ENCODE measurements around the gene FBXW12. TPM values are rescaled to one million over a fixed set of nuclear protein-coding genes. Genes with fewer than 3 reads are reported as not detected.
A peak's percentile ranks its signal among the peaks of the same experiment; 100 is the strongest.

The FBXW12 gene
- total RNA-seq, 1 donor from 2014 or later: not detected

- no peak overlapping the region for H3K4me3 Mint-ChIP-seq (ENCODE audit: unreplicated experiment)
- no peak for DNase-seq (ENCODE audit: low spot score)
- TF ChIP-seq CTCF (IDR thresholded peaks at IDR 0.05): no peak
- peaks cover 28% of the 10 kb centered on the region for H3K27me3 Mint-ChIP-seq (ENCODE audit: low read depth)
- peaks cover 9% of the 10 kb centered on the region for H3K36me3 Mint-ChIP-seq (ENCODE audit: low read depth)
- H3K4me1 Mint-ChIP-seq (ENCODE audit: low read depth): peaks cover 6% of the 10 kb centered on the region
- no peak overlapping the region for H3K27ac Mint-ChIP-seq (ENCODE audit: unreplicated experiment)
- peaks cover 16% of the 10 kb centered on the region for H3K9me3 Mint-ChIP-seq (ENCODE audit: low read depth)
Observed at GRCh38 chr3:48387634-48388033, 15.6 kb downstream of the FBXW12 start.

- no peak for DNase-seq (ENCODE audit: low spot score)
- Mint-ChIP-seq H3K9me3 (ENCODE audit: low read depth) (peaks cover 17% of the 10 kb centered on the region), H3K27ac (ENCODE audit: unreplicated experiment) (no peak overlapping the region), H3K4me3 (ENCODE audit: unreplicated experiment) (no peak overlapping the region), H3K36me3 (ENCODE audit: low read depth) (peaks cover 10% of the 10 kb centered on the region), H3K4me1 (ENCODE audit: low read depth) (peaks cover 6% of the 10 kb centered on the region), H3K27me3 (ENCODE audit: low read depth) (peaks cover 20% of the 10 kb centered on the region)
- no peak for TF ChIP-seq CTCF (IDR thresholded peaks at IDR 0.05)
Observed at GRCh38 chr3:48388966-48389365, 16.9 kb downstream of the FBXW12 start.

GRCh38 chr3:48394391-48394790 is 22.4 kb downstream of the FBXW12 start:
- Mint-ChIP-seq H3K4me1 (ENCODE audit: low read depth) (peaks cover 6% of the 10 kb centered on the region), H3K4me3 (ENCODE audit: unreplicated experiment) (no peak overlapping the region), H3K9me3 (ENCODE audit: low read depth) (peaks cover 4% of the 10 kb centered on the region), H3K27ac (ENCODE audit: unreplicated experiment) (no peak overlapping the region), H3K27me3 (ENCODE audit: low read depth) (peaks cover 11% of the 10 kb centered on the region), H3K36me3 (ENCODE audit: low read depth) (peaks cover 3% of the 10 kb centered on the region)
- DNase-seq (ENCODE audit: low spot score): no peak
- no peak for TF ChIP-seq CTCF (IDR thresholded peaks at IDR 0.05)

GRCh38 chr3:48395714-48396113 is 23.7 kb downstream of the FBXW12 start:
- peaks cover 11% of the 10 kb centered on the region for H3K27me3 Mint-ChIP-seq (ENCODE audit: low read depth)
- peaks cover 1% of the 10 kb centered on the region for H3K4me1 Mint-ChIP-seq (ENCODE audit: low read depth)
- H3K27ac Mint-ChIP-seq (ENCODE audit: unreplicated experiment): no peak overlapping the region
- H3K4me3 Mint-ChIP-seq (ENCODE audit: unreplicated experiment): no peak overlapping the region
- peaks cover 4% of the 10 kb centered on the region for H3K36me3 Mint-ChIP-seq (ENCODE audit: low read depth)
- H3K9me3 Mint-ChIP-seq (ENCODE audit: low read depth): peaks cover 4% of the 10 kb centered on the region
- TF ChIP-seq CTCF (IDR thresholded peaks at IDR 0.05): no peak
- DNase-seq (ENCODE audit: low spot score): no peak

GRCh38 chr3:48397767-48398681 is 26.0 kb downstream of the FBXW12 start:
- Mint-ChIP-seq H3K27me3 (ENCODE audit: low read depth) (peaks cover 3% of the 10 kb centered on the region), H3K36me3 (ENCODE audit: low read depth) (peaks cover 5% of the 10 kb centered on the region), H3K27ac (ENCODE audit: unreplicated experiment) (peak overlapping the region; percentile 19), H3K4me3 (ENCODE audit: unreplicated experiment) (no peak overlapping the region), H3K4me1 (ENCODE audit: low read depth) (peaks cover 24% of the 10 kb centered on the region), H3K9me3 (ENCODE audit: low read depth) (no peaks in the 10 kb centered on the region)
- no peak for DNase-seq (ENCODE audit: low spot score)
- no peak for TF ChIP-seq CTCF (IDR thresholded peaks at IDR 0.05)

All from chondrocyte (in vitro differentiated cells).